Gastrocnemius medialis (tissue), 4 donors: ENCODE measurements around the gene MRPL38. TPM values are rescaled to one million over a fixed set of nuclear protein-coding genes. Genes with fewer than 3 reads are reported as not detected.
"Not testable (repeated sequence)": the region's sequence is repeated elsewhere in the genome, so short reads cannot be mapped to it uniquely, and the experiment has no call there.

Experiments used
- ATAC-seq, 2 donors: fragments of 150-250 bp; one replicate each; pipeline ENCODE4 v1.9.1; 2016
- DNase-seq, 2 donors: peaks; one replicate each; pipeline ENCODE4 v3.0.0-alpha.2; 2019
- H3K27ac ChIP-seq, 4 donors: fragments of 200-600 bp; sonication (generic); 1 replicate in 1 of 4; 2 replicates in 3 of 4; pipeline ENCODE4 v1.5.1; 2016 to 2018; ENCODE audit warnings: mild to moderate bottlenecking in 2 of 4, moderate library complexity in 1 of 4
- H3K27me3 ChIP-seq, 3 donors: fragments of 200-600 bp; sonication (generic) in 2 of 3; 1 replicate in 1 of 3; 2 replicates in 2 of 3; pipeline versions ENCODE4 v1.5.1 to v1.6.0; 2016 to 2019; ENCODE audit warnings: mild to moderate bottlenecking in 1 of 3, moderate library complexity in 1 of 3
- H3K36me3 ChIP-seq, 2 donors: fragments of 200-600 bp; sonication (generic) in 1 of 2; one replicate each; pipeline ENCODE4 v1.5.1; 2017 to 2018
- H3K4me1 ChIP-seq, 2 donors: fragments of 200-600 bp; sonication (generic) in 1 of 2; one replicate each; pipeline ENCODE4 v1.5.1; 2016 to 2017; ENCODE audit warnings: mild to moderate bottlenecking in 2 of 2
- H3K4me3 ChIP-seq, 4 donors: fragments of 200-600 bp; sonication (generic) in 3 of 4; 1 replicate in 1 of 4; 2 replicates in 3 of 4; pipeline ENCODE4 v1.5.1; 2016 to 2019; ENCODE audit warnings: mild to moderate bottlenecking in 2 of 4
- H3K9me3 ChIP-seq, 3 donors: fragments of 200-600 bp; sonication (generic) in 2 of 3; 1 replicate in 1 of 3; 2 replicates in 2 of 3; pipeline ENCODE4 v1.5.1; 2016 to 2019
- POLR2A ChIP-seq, 2 donors: fragments of 450-650 bp; IDR thresholded peaks; one replicate each; pipeline ENCODE4 v1.6.1; 2017; ENCODE audit warnings: antibody characterized with exemption in 2 of 2, mild to moderate bottlenecking in 2 of 2, moderate library complexity in 2 of 2
- in situ Hi-C, 4 donors: fragments of 200-750 bp; cut with MboI; loops; one replicate each; pipeline versions ENCODE4 v1.15.0 to v1.8.0; 2017; ENCODE audit warnings: low sequenced_read_pairs in 4 of 4
- intact Hi-C: fragments of 100-400 bp; cut with DNase I; formaldehyde crosslinking; loops from one replicate; pipeline ENCODE4 v1.15.1; 2023; ENCODE audit warnings: low total_unique reads
- total RNA-seq, 4 donors: library from RNA; depleted of rRNA; stranded (reverse); fragments of >200 nt; gene quantifications; one replicate each; pipeline versions ENCODE4 v1.1.0 to v1.2.3, GENCODE V29; 2016
- TF ChIP-seq, protein P1 (sequence below), 5 experiments: fragments of 450-650 bp in 3 of 5; fragments of 200-600 bp in 2 of 5; sonication (generic) in 2 of 5; IDR thresholded peaks in 4 of 5; conservative IDR thresholded peaks in 1 of 5; 1 replicate in 4 of 5; 2 replicates in 1 of 5; pipeline ENCODE4 v1.5.1; 2016 to 2019; ENCODE audit warnings: antibody characterized with exemption in 5 of 5, mild to moderate bottlenecking in 3 of 5, moderate library complexity in 3 of 5

The MRPL38 gene
- total RNA-seq, 4 donors from 2014 or later, result 29.9 to 86.7 (median 53.1) TPM

DNA sequence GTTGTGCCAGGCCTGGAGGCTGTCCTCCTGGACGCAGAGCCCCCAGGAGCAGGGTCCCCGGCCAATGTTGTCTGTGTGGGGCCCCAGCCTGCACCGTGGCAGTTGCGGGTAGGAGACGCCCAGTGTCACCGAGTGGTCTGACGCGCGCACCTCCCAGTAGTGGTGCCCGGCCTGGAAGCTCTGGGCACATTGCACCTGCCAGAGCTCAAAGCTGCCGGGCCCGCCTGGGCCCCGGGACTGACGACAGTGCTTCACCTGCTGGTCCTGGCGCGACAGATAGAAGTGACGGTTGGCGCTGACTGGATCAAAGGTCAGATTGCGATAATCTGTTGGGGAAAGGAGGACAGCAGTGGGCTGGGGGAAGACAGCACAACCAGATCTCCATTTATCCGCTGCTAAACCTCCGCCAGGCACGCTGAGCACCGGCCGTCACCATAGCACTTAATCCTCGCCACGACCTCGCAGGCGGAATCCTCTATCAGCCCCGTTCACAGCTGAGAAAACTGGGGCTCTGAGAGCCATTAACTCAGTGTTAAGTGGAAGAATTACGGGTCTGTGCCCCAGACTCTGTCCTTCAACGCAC, 13.6 kb downstream of the MRPL38 start:
- in situ Hi-C loops, result loop anchor here in 1 of 4 donors (25.0 kb wide), 1 partner anchor 129 kb away; the partner anchor contains the start of gene GALK1
- intact Hi-C loops, result no loop called here

DNA sequence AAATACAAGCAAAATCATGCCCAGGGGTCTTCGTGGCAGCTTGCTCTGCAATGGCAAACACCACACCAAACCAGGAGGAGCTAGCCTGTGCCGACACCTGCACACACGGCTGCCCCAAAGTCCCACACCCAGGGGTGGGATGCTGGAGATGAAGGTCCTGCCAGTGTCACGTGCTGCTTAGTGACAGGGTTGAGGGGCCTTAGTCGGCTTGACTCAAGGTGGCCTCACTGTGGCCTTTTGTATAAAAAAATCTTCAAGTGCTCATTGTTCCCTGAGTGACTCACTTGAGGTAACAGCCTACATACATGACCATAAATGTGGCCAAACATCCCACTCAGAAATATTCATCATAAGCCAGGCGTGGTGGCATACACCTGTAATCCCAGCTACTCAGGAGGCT, 15.2 kb downstream of the MRPL38 start:
- Histone ChIP-seq H3K36me3 (peaks cover 0 to 12% of the 10 kb centered on the region in 2 donors), H3K4me3 (no peak overlapping the region), H3K27ac (no peak overlapping the region), H3K27me3 (no peaks in the 10 kb centered on the region), H3K9me3 (no peaks in the 10 kb centered on the region), H3K4me1 (peaks cover 0 to 5% of the 10 kb centered on the region in 2 donors)
- in situ Hi-C loops (loop anchor here in 1 of 4 donors (25.0 kb wide), 1 partner anchor 127 kb away; the partner anchor contains the start of gene GALK1), intact Hi-C loops (no loop called here)
- no peak for TF ChIP-seq POLR2A (IDR thresholded peaks at IDR 0.05)
- TF ChIP-seq, protein P1, sequence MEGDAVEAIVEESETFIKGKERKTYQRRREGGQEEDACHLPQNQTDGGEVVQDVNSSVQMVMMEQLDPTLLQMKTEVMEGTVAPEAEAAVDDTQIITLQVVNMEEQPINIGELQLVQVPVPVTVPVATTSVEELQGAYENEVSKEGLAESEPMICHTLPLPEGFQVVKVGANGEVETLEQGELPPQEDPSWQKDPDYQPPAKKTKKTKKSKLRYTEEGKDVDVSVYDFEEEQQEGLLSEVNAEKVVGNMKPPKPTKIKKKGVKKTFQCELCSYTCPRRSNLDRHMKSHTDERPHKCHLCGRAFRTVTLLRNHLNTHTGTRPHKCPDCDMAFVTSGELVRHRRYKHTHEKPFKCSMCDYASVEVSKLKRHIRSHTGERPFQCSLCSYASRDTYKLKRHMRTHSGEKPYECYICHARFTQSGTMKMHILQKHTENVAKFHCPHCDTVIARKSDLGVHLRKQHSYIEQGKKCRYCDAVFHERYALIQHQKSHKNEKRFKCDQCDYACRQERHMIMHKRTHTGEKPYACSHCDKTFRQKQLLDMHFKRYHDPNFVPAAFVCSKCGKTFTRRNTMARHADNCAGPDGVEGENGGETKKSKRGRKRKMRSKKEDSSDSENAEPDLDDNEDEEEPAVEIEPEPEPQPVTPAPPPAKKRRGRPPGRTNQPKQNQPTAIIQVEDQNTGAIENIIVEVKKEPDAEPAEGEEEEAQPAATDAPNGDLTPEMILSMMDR (IDR thresholded peaks at IDR 0.05 in 4 of 5, conservative IDR thresholded peaks at IDR 0.05 in 1 of 5), result no peak
- ATAC-seq, result no peak
- no peak for DNase-seq

More for the DNA sequence above, 13.6 kb downstream of the MRPL38 start:
- Histone ChIP-seq H3K9me3 (no peaks in the 10 kb centered on the region), H3K36me3 (peaks cover 0 to 12% of the 10 kb centered on the region in 2 donors), H3K4me3 (no peak overlapping the region), H3K4me1 (peaks cover 10 to 21% of the 10 kb centered on the region in 2 donors), H3K27ac (no peak overlapping the region), H3K27me3 (no peaks in the 10 kb centered on the region)
- DNase-seq (no peak), ATAC-seq (no peak)
- TF ChIP-seq POLR2A (IDR thresholded peaks at IDR 0.05), result no peak
- TF ChIP-seq, protein P1 (IDR thresholded peaks at IDR 0.05 in 4 of 5, conservative IDR thresholded peaks at IDR 0.05 in 1 of 5), result no peak

DNA sequence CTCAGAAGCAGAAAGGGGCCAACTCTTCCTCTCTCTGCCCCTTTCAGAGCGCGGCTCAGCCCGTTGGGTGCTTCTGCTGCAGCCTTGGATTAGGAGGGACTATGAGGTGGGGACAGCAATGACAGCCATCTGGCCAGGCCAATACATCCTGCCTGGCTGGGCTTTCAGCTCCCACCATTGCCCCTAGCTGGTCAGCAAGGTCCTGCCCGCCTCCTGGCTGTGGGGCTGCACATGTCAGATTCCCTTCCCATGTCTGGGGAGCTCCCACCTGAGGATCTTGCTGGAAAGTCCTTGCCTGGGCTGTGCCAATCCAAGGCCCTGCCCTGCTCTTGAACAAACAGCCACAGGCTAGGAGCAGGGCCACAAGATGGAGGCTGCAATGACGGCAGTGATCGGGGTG, 16.2 kb downstream of the MRPL38 start:
- no peak overlapping the region for H3K4me3 ChIP-seq
- in situ Hi-C loops (loop anchor here in 1 of 4 donors (25.0 kb wide), 1 partner anchor 126 kb away; the partner anchor contains the start of gene GALK1), intact Hi-C loops (no loop called here)
- no peaks in the 10 kb centered on the region for H3K27me3 ChIP-seq
- no peak for TF ChIP-seq POLR2A (IDR thresholded peaks at IDR 0.05)
- TF ChIP-seq, protein P1 (IDR thresholded peaks at IDR 0.05 in 4 of 5, conservative IDR thresholded peaks at IDR 0.05 in 1 of 5), result no peak
- H3K9me3 ChIP-seq, result no peaks in the 10 kb centered on the region
- ATAC-seq (no peak), DNase-seq (no peak)
- no peak overlapping the region for H3K27ac ChIP-seq
- peaks cover 0 to 12% of the 10 kb centered on the region in 2 donors for H3K36me3 ChIP-seq
- no peaks in the 10 kb centered on the region for H3K4me1 ChIP-seq

DNA sequence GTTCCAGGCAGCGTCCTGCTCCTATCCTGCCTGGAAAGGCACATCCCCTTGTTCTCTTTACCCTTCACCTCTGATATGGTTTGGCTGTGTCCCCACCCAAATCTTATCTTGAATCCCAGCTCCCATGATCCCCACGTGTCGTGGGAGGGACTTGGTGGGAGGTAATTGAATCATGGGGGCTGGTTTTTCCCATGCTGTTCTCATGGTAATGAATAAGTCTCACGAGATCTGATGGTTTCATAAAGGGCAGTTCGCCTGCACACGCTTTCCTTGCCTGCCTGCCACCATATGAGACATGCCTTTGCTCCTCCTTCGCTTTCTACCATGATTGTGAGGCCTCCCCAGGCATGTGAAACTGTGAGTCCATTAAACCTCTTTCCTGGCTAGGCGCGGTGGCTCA, 18.8 kb downstream of the MRPL38 start:
- H3K27ac ChIP-seq, intact Hi-C loops, H3K27me3 ChIP-seq, H3K9me3 ChIP-seq, H3K36me3 ChIP-seq, H3K4me1 ChIP-seq, H3K4me3 ChIP-seq, ATAC-seq, DNase-seq: not testable (repeated sequence)
- in situ Hi-C loops, result loop anchor here in 1 of 4 donors (25.0 kb wide), 1 partner anchor 124 kb away; the partner anchor contains the start of gene GALK1

DNA sequence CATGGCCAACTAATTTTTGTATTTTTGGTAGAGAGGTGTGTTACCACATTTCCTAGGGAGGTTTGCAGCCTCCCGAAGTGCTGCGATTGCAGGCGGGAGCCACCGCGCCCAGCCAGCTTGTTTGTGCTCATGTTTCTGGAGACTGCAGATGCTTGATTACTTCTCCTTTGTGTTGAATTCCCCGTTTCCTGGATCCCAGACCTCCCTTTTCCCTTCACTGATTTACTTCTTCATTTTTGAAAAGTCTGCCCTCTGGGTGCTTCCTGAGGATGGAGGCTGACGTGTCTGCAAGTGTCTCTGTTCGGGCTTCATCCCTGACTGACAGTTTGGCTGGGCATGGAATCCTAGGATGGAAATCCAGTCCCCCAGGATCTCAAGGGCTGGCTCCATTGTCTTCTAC, 19.3 kb downstream of the MRPL38 start:
- DNase-seq (no peak), ATAC-seq (no peak)
- intact Hi-C loops (no loop called here), in situ Hi-C loops (loop anchor here in 1 of 4 donors (25.0 kb wide), 1 partner anchor 123 kb away; the partner anchor contains the start of gene GALK1)
- H3K27me3 ChIP-seq, result no peaks in the 10 kb centered on the region
- no peak overlapping the region for H3K27ac ChIP-seq
- TF ChIP-seq, protein P1 (IDR thresholded peaks at IDR 0.05 in 4 of 5, conservative IDR thresholded peaks at IDR 0.05 in 1 of 5), result no peak
- no peak for TF ChIP-seq POLR2A (IDR thresholded peaks at IDR 0.05)
- H3K9me3 ChIP-seq, result no peaks in the 10 kb centered on the region
- H3K4me1 ChIP-seq, result no peaks in the 10 kb centered on the region
- no peak overlapping the region for H3K4me3 ChIP-seq
- peaks cover 0 to 4% of the 10 kb centered on the region in 2 donors for H3K36me3 ChIP-seq
